PC-9 (cell line): Measurements from ENCODE around the gene PCDH9. TPM values are rescaled to one million over a fixed set of nuclear protein-coding genes. Genes with fewer than 3 reads are reported as not detected.

Experiments used
- BruUV-seq: library from RNA; stranded (reverse); fragments of 400-500 nt; replicated peaks from 2 replicates; lab custom pipeline; 2021; lab: Mats Ljungman, UMichigan
- CTCF ChIA-PET: fragments of 300-600 bp; sonication (Branson Sonifier 250); formaldehyde crosslinking; loops from one replicate; lab custom pipeline; 2022; ENCODE audit warnings: antibody characterized with exemption; lab: Charles Lee
- POLR2A ChIA-PET: fragments of 300-600 bp; sonication (Branson Sonifier 250); formaldehyde crosslinking; loops from one replicate; lab custom pipeline; 2022; ENCODE audit warnings: antibody characterized with exemption; ENCODE audit not compliant: unreplicated experiment; lab: Charles Lee
- DNase-seq, 2 experiments: peaks; one replicate each; pipeline versions ENCODE4 v3.0.0 to v3.0.0-alpha.2; 2015 to 2022; ENCODE audit warnings: mixed read lengths in 1 of 2
- H2AFZ ChIP-seq: fragments of 200-600 bp; sonication (generic); 2 replicates; pipeline ENCODE4 v1.8.1; 2017; ENCODE audit warnings: antibody characterized with exemption
- H3F3A ChIP-seq: fragments of 200-600 bp; sonication (generic); 2 replicates; pipeline ENCODE4 v1.8.1; 2017; ENCODE audit warnings: antibody characterized with exemption, mild to moderate bottlenecking, low read depth; ENCODE audit not compliant: insufficient read depth
- H3K27ac ChIP-seq: fragments of 200-600 bp; sonication (generic); 2 replicates; pipeline ENCODE4 v1.6.1; 2016; ENCODE audit warnings: mixed run types
- H3K27me3 ChIP-seq: fragments of 200-600 bp; sonication (generic); 2 replicates; pipeline ENCODE4 v1.6.1; 2016; ENCODE audit warnings: low read depth, mixed run types; ENCODE audit not compliant: insufficient read depth
- H3K36me3 ChIP-seq: fragments of 200-600 bp; sonication (generic); 2 replicates; pipeline ENCODE4 v1.6.1; 2016; ENCODE audit warnings: low read depth, mixed run types
- H3K4me1 ChIP-seq: fragments of 200-600 bp; sonication (generic); replicated peaks from 2 replicates; pipeline ENCODE4 v1.6.1; 2016; ENCODE audit warnings: mixed run types; ENCODE audit not compliant: insufficient read depth
- H3K4me2 ChIP-seq: fragments of 200-600 bp; sonication (generic); 2 replicates; pipeline ENCODE4 v1.6.1; 2017; ENCODE audit warnings: mixed run types
- H3K4me3 ChIP-seq: fragments of 200-600 bp; sonication (generic); 2 replicates; pipeline ENCODE4 v1.6.1; 2016; ENCODE audit warnings: mixed run types
- H3K79me2 ChIP-seq: fragments of 200-600 bp; sonication (generic); 2 replicates; pipeline ENCODE4 v1.6.1; 2017; ENCODE audit warnings: low read depth, mixed run types
- H3K9me2 ChIP-seq: fragments of 200-600 bp; sonication (generic); 2 replicates; pipeline ENCODE4 v1.8.1; 2017; ENCODE audit warnings: mild to moderate bottlenecking; ENCODE audit not compliant: insufficient read depth
- H3K9me3 ChIP-seq: fragments of 200-600 bp; sonication (generic); 2 replicates; pipeline ENCODE4 v1.8.1; 2016; ENCODE audit warnings: low read depth; ENCODE audit not compliant: insufficient read depth
- H4K20me1 ChIP-seq: fragments of 200-600 bp; sonication (generic); 2 replicates; pipeline ENCODE4 v1.8.1; 2017; ENCODE audit not compliant: insufficient read depth
- EZH2 ChIP-seq: fragments of 200-600 bp; sonication (generic); IDR thresholded peaks from 2 replicates; pipeline ENCODE4 v1.8.0; 2017; ENCODE audit warnings: antibody characterized with exemption, low read depth
- intact Hi-C: fragments of 100-400 bp; cut with micrococcal nuclease; formaldehyde crosslinking; loops from one replicate; pipeline ENCODE4 v1.10.0; 2022; ENCODE audit not compliant: unreplicated experiment
- total RNA-seq: library from RNA; stranded (reverse); gene quantifications from 2 replicates; pipeline ENCODE4 v1.2.3, GENCODE V29; 2021
- TF ChIP-seq, protein P1 (sequence below): fragments of 200-600 bp; sonication (generic); conservative IDR thresholded peaks from 2 replicates; pipeline ENCODE4 v1.6.1; 2017; ENCODE audit warnings: mixed run types, antibody characterized with exemption, mild to moderate bottlenecking, moderate library complexity

The PCDH9 gene
- total RNA-seq, 1 experiment from 2014 or later, result 0.37 TPM

DNA sequence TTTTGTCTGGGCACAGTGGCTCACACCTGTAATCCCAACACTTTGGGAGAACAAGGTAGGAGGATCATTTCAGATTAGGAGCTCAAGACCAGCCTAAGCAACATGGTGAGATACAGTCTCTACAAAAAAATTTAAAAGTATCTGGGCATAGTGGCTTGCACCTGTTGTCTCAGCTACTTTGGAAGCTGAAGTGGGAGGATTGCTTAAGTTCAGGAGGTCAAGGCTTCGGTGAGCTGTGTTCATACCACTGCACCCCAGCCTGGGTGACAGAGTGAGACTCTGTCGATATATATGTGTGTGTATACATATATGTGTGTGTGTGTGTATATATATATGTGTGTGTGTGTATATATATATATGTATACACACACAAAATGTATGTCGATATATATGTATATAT, 833.0 kb downstream of the PCDH9 start:
- Histone ChIP-seq H3K4me1 (no peaks in the 10 kb centered on the region), H3K4me3 (no peak overlapping the region), H3K79me2 (no peaks in the 10 kb centered on the region), H3F3A (no peaks in the 10 kb centered on the region), H3K27me3 (no peaks in the 10 kb centered on the region), H4K20me1 (no peaks in the 10 kb centered on the region), H3K4me2 (no peak overlapping the region), H2AFZ (no peak overlapping the region), H3K36me3 (no peaks in the 10 kb centered on the region), H3K9me3 (no peaks in the 10 kb centered on the region), H3K9me2 (no peaks in the 10 kb centered on the region), H3K27ac (no peak overlapping the region)
- DNase-seq, result no peak
- no peak for TF ChIP-seq EZH2
- TF ChIP-seq, protein P1, sequence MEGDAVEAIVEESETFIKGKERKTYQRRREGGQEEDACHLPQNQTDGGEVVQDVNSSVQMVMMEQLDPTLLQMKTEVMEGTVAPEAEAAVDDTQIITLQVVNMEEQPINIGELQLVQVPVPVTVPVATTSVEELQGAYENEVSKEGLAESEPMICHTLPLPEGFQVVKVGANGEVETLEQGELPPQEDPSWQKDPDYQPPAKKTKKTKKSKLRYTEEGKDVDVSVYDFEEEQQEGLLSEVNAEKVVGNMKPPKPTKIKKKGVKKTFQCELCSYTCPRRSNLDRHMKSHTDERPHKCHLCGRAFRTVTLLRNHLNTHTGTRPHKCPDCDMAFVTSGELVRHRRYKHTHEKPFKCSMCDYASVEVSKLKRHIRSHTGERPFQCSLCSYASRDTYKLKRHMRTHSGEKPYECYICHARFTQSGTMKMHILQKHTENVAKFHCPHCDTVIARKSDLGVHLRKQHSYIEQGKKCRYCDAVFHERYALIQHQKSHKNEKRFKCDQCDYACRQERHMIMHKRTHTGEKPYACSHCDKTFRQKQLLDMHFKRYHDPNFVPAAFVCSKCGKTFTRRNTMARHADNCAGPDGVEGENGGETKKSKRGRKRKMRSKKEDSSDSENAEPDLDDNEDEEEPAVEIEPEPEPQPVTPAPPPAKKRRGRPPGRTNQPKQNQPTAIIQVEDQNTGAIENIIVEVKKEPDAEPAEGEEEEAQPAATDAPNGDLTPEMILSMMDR, result no peak
- intact Hi-C loops, result no loop called here
- ChIA-PET POLR2A (no interaction called here), CTCF (no interaction called here)
- no TSS peak for BruUV-seq

DNA sequence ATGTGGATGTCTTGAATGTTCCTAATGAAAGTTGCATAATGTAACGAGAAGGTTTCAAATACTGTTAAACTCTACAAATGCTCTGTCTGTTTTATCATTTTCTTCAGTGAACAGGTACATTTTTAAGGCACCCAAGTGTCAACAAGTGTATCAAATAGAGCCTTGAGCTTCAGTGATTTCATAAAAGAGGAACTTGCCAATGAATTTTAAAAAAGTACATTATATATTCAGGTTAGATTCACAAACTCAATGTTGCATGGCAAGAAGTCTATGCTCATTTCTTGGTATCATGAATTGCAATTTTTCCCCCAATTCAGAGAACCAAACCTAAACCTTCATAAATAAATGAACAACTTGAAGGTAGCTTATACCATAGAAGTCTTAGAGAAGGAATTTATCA, 838.8 kb downstream of the PCDH9 start:
- no peak overlapping the region for H2AFZ ChIP-seq
- no peaks in the 10 kb centered on the region for H3K79me2 ChIP-seq
- intact Hi-C loops, result no loop called here
- H4K20me1 ChIP-seq, result no peaks in the 10 kb centered on the region
- DNase-seq, result no peak
- H3K9me2 ChIP-seq, result no peaks in the 10 kb centered on the region
- no peaks in the 10 kb centered on the region for H3K27me3 ChIP-seq
- H3K36me3 ChIP-seq, result no peaks in the 10 kb centered on the region
- no TSS peak for BruUV-seq
- ChIA-PET POLR2A (no interaction called here), CTCF (no interaction called here)
- H3K27ac ChIP-seq, result no peak overlapping the region
- TF ChIP-seq, protein P1, result no peak
- H3K9me3 ChIP-seq, result no peaks in the 10 kb centered on the region
- H3K4me1 ChIP-seq, result no peaks in the 10 kb centered on the region
- no peak overlapping the region for H3K4me3 ChIP-seq
- H3F3A ChIP-seq, result no peaks in the 10 kb centered on the region
- H3K4me2 ChIP-seq, result no peak overlapping the region

DNA sequence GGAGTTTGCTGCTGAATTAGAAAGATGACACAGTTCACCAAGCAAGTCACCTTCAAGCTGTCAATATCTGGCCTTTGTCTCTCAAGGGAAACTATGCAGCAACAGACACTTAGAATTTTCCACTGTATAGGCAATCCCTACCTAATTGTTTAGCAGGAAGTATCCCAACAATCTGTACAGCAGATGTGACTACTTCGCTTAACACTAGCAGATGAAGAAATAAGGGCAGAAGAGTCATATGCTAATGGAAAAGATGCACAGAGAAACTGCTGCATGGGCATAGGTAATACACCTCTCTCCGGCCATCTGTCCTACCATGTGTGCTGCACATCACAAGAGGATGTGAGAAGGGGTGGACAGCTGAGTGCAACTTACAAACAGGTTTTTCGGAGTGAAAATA, 851.2 kb downstream of the PCDH9 start:
- Histone ChIP-seq H3K4me3 (no peak overlapping the region), H3K9me2 (no peaks in the 10 kb centered on the region), H3K36me3 (no peaks in the 10 kb centered on the region), H3K27me3 (no peaks in the 10 kb centered on the region), H3K4me1 (no peaks in the 10 kb centered on the region), H4K20me1 (no peaks in the 10 kb centered on the region), H3K79me2 (no peaks in the 10 kb centered on the region), H3F3A (no peaks in the 10 kb centered on the region), H3K9me3 (no peaks in the 10 kb centered on the region), H2AFZ (no peak overlapping the region), H3K27ac (no peak overlapping the region), H3K4me2 (no peak overlapping the region)
- no peak for DNase-seq
- no peak for TF ChIP-seq EZH2
- TF ChIP-seq, protein P1, result no peak
- no TSS peak for BruUV-seq
- intact Hi-C loops, result no loop called here
- POLR2A ChIA-PET, result no interaction called here
- CTCF ChIA-PET, result no interaction called here
